Muscle layer of duodenum (tissue), 2 donors: ENCODE measurements around the gene CCDC90B.
"Not testable (repeated sequence)": the region's sequence is repeated elsewhere in the genome, so short reads cannot be mapped to it uniquely, and the experiment has no call there.

Source experiments
- H3K27ac ChIP-seq: one replicate; pipeline ENCODE4 v1.7.0; 2013; ENCODE audit warnings: mild to moderate bottlenecking, low read length
- H3K27me3 ChIP-seq: one replicate; pipeline ENCODE4 v1.7.0; 2013; ENCODE audit warnings: low read depth, mild to moderate bottlenecking, control low read depth, low read length
- H3K36me3 ChIP-seq, 2 donors: one replicate each; pipeline ENCODE4 v1.7.0; 2013; ENCODE audit warnings: low read length in 2 of 2, control low read depth in 1 of 2, mild to moderate bottlenecking in 1 of 2; ENCODE audit not compliant: insufficient read depth in 2 of 2, control insufficient read depth in 1 of 2
- H3K4me1 ChIP-seq, 2 donors: one replicate each; pipeline ENCODE4 v1.7.0; 2013; ENCODE audit warnings: low read length in 2 of 2, mild to moderate bottlenecking in 2 of 2, control low read depth in 1 of 2, moderate library complexity in 1 of 2; ENCODE audit not compliant: insufficient read depth in 2 of 2, control insufficient read depth in 1 of 2
- H3K4me3 ChIP-seq, 2 donors: one replicate each; pipeline ENCODE4 v1.7.0; 2013; ENCODE audit warnings: low read length in 2 of 2, low read depth in 1 of 2, mild to moderate bottlenecking in 1 of 2
- H3K9me3 ChIP-seq, 2 donors: one replicate each; pipeline ENCODE4 v1.7.0; 2013; ENCODE audit warnings: low read length in 2 of 2, control low read depth in 1 of 2, mild to moderate bottlenecking in 1 of 2; ENCODE audit not compliant: control insufficient read depth in 1 of 2
- donor health status: healthy.

Gene CCDC90B

GRCh38 chr11:83285151-83285770 is 906 bp downstream of the CCDC90B start:
- Histone ChIP-seq H3K27ac (peak overlapping the region; percentile 98), H3K9me3 (no peaks in the 10 kb centered on the region), H3K4me3 (peak overlapping the region; percentile 84 to 87), H3K36me3 (peaks cover 0 to 2% of the 10 kb centered on the region in 2 donors), H3K4me1 (peaks cover 11 to 26% of the 10 kb centered on the region in 2 donors), H3K27me3 (no peaks in the 10 kb centered on the region)

GRCh38 chr11:83284501-83285150 is 1.5 kb downstream of the CCDC90B start:
- Histone ChIP-seq H3K36me3 (peaks cover 2% of the 10 kb centered on the region in 2 donors), H3K4me3 (peak overlapping the region; percentile 84 to 87), H3K27ac (peak overlapping the region; percentile 98), H3K27me3 (no peaks in the 10 kb centered on the region), H3K9me3 (no peaks in the 10 kb centered on the region), H3K4me1 (peaks cover 11 to 26% of the 10 kb centered on the region in 2 donors)

DNA sequence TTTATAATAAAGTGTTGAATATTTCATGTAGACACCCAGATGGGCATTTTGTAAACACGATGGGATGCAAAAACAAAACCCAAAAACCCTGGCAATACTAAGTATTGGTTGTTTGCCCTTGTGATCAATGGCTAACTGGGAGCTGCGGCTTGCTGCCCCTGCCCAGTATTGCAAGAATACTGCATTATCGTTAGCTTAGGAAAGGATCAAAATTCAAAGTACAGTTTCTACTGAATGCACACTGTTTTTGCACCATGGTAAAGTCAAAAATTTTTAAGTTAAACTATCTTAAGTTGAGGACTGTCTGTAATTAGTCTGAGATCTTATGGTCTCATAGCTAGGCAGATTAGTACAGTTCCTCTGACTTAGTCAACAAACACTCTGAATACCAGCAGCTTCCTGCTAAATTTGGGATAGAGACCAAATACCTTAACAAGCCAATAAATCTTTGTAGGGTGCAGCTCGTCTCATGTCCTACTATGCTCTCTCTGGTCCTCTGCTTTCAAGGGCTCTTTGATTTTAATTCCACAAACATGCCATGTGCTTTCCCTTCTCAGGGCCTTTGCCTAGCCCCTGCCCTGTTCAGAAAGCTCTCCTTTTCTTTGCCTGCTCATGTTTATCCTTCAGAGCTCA is 4.0 kb downstream of the CCDC90B start:
- no peak overlapping the region for H3K27ac ChIP-seq
- H3K36me3 ChIP-seq, result peaks cover 2 to 14% of the 10 kb centered on the region in 2 donors
- no peak overlapping the region for H3K4me3 ChIP-seq
- peaks cover 11 to 26% of the 10 kb centered on the region in 2 donors for H3K4me1 ChIP-seq
- H3K27me3 ChIP-seq, result no peaks in the 10 kb centered on the region
- no peaks in the 10 kb centered on the region for H3K9me3 ChIP-seq

DNA sequence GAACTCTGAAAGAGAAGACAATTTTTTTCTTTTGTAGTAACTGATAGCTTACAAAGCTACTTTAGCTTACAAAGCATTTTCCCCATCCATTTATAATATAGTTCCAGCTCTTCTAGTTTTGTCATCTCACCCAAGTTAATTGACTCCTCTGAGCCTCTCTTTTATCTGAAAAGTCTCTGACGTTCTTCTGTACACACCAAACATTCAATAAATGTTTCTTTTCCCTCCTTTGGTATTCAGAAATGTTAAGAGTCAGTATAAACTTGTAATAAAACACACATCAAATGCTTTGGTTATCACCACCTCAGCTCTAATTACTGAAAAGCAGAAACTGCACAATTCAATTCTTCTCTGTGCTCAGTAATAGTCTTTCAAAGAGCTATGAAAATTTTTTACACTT is 5.9 kb downstream of the CCDC90B start:
- Histone ChIP-seq H3K36me3 (peaks cover 10 to 22% of the 10 kb centered on the region in 2 donors), H3K4me1 (peaks cover 11 to 26% of the 10 kb centered on the region in 2 donors), H3K27ac (no peak overlapping the region), H3K4me3 (no peak overlapping the region), H3K9me3 (no peaks in the 10 kb centered on the region), H3K27me3 (no peaks in the 10 kb centered on the region)

DNA sequence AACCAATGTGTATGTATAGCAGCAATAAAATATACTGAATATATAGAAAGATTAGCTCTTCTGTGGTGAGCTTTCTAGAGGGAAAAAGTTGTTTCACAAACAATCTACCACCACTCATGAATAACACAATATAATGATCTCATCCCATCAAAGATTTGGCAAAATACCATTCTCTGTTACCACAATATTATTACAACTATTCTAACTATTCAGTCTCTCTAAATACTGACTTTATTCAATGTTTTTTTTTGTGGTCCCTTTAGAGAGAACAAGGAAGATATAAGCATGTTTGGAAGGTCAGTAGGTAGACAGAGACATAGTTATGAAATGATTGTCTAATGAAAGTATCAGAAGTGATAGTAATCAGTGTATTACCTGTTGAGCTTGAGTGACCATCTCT is 7.8 kb downstream of the CCDC90B start:
- H3K27ac ChIP-seq, result no peak overlapping the region
- H3K36me3 ChIP-seq, result peaks cover 15 to 35% of the 10 kb centered on the region in 2 donors
- H3K4me3 ChIP-seq, result no peak overlapping the region
- H3K4me1 ChIP-seq, result peaks cover 0 to 15% of the 10 kb centered on the region in 2 donors
- H3K9me3 ChIP-seq, result no peaks in the 10 kb centered on the region
- H3K27me3 ChIP-seq, result no peaks in the 10 kb centered on the region

DNA sequence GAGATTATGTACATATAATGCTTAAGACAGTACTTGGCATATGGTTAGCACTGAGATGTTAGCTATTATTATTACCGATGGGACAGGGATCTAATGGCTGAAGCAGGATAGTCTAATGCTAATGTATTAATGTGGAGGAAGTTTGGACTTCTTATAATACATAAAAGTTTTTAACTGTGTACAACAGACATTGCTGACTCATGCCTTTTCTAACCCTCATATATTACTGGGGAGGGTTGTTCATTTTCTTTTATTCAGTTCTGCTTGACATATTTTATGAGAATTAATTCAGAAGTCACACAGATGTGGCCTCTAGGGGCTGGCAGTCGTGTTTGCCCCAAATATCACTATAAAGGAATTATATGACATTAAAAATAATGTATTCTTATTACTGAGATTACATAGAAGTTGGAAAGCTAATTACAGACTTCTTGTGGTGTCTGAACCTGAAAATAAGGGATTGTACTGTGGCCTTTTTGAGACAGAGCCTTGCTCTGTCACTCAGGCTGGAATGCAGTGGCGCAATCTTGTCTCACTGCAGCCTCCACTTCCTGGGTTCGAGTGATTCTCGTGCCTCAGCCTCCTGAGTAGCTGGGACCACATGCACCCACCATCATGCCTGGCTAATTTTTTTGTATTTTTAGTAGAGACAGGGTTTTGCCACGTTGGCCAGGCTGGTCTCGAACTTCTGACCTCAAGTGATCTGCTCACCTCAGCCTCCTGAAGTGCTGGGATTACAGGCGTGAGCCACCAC is 10.1 kb downstream of the CCDC90B start:
- Histone ChIP-seq H3K9me3 (no peaks in the 10 kb centered on the region), H3K4me1 (no peaks in the 10 kb centered on the region), H3K4me3 (no peak overlapping the region), H3K27me3 (no peaks in the 10 kb centered on the region), H3K36me3 (peaks cover 26 to 39% of the 10 kb centered on the region in 2 donors), H3K27ac (no peak overlapping the region)

GRCh38 chr11:83272627-83273026 is 13.5 kb downstream of the CCDC90B start:
- no peaks in the 10 kb centered on the region for H3K4me1 ChIP-seq
- peaks cover 25 to 26% of the 10 kb centered on the region in 2 donors for H3K36me3 ChIP-seq
- no peak overlapping the region for H3K27ac ChIP-seq
- no peaks in the 10 kb centered on the region for H3K9me3 ChIP-seq
- H3K27me3 ChIP-seq, result no peaks in the 10 kb centered on the region
- no peak overlapping the region for H3K4me3 ChIP-seq

- not testable (repeated sequence) for H3K27me3 ChIP-seq, H3K27ac ChIP-seq, H3K9me3 ChIP-seq, H3K4me3 ChIP-seq, H3K4me1 ChIP-seq
- H3K36me3 ChIP-seq, result peaks cover 20 to 32% of the 10 kb centered on the region in 2 donors
These were observed 14.4 kb downstream of the CCDC90B start for GRCh38 chr11:83271734-83272133.

GRCh38 chr11:83269080-83269479 is 17.1 kb downstream of the CCDC90B start:
- H3K9me3 ChIP-seq, H3K27ac ChIP-seq, H3K4me1 ChIP-seq, H3K4me3 ChIP-seq, H3K27me3 ChIP-seq: not testable (repeated sequence)
- H3K36me3 ChIP-seq, result peaks cover 15 to 35% of the 10 kb centered on the region in 2 donors

- H3K27me3 ChIP-seq, result no peaks in the 10 kb centered on the region
- no peak overlapping the region for H3K4me3 ChIP-seq
- no peak overlapping the region for H3K27ac ChIP-seq
- H3K4me1 ChIP-seq, result peaks cover 0 to 4% of the 10 kb centered on the region in 2 donors
- peaks cover 19 to 42% of the 10 kb centered on the region in 2 donors for H3K36me3 ChIP-seq
- H3K9me3 ChIP-seq, result no peaks in the 10 kb centered on the region
These were observed 20.8 kb downstream of the CCDC90B start for GRCh38 chr11:83265331-83265730.

- Histone ChIP-seq H3K36me3 (peaks cover 26 to 34% of the 10 kb centered on the region in 2 donors), H3K27ac (no peak overlapping the region), H3K4me1 (no peaks in the 10 kb centered on the region), H3K27me3 (no peaks in the 10 kb centered on the region), H3K4me3 (no peak overlapping the region), H3K9me3 (no peaks in the 10 kb centered on the region)
These were observed 26.6 kb downstream of the CCDC90B start for GRCh38 chr11:83259559-83259958.
